ENCODE measurements around the gene ORC2. TPM values are rescaled to one million over a fixed set of nuclear protein-coding genes. Genes with fewer than 3 reads are reported as not detected.

Gene ORC2
- total RNA-seq, 1 experiment from 2014 or later = 17.7 TPM

GRCh38 chr2:200901459-200902072 is 61.9 kb downstream of the ORC2 start:
- Histone ChIP-seq H3K9me3 (ENCODE audit: low read length) (no peaks in the 10 kb centered on the region), H2AFZ (ENCODE audit: low read length) (no peak overlapping the region), H3K27me3 (ENCODE audit: low read length) (no peaks in the 10 kb centered on the region), H3K4me1 (ENCODE audit: insufficient read depth, low read length) (no peaks in the 10 kb centered on the region), H3K79me2 (ENCODE audit: low read length) (no peaks in the 10 kb centered on the region), H4K20me1 (ENCODE audit: low read length) (no peaks in the 10 kb centered on the region), H3K9me2 (replicated peaks; ENCODE audit: low read length) (no peaks in the 10 kb centered on the region), H3K27ac (ENCODE audit: low read length) (no peak overlapping the region), H3K9ac (ENCODE audit: low read length) (no peak overlapping the region), H3K4me3 (ENCODE audit: low read length) (no peak overlapping the region), H3F3A (ENCODE audit: low read length, unreplicated experiment) (peaks cover 10% of the 10 kb centered on the region), H3K36me3 (ENCODE audit: low read depth, low read length) (peaks cover 43% of the 10 kb centered on the region), H3K4me2 (ENCODE audit: low read length) (no peak overlapping the region)
- intact Hi-C loops (cut with micrococcal nuclease) = loop anchor here (1.0 kb wide), 4 partner anchors 168 to 332 kb away; no protein-coding TSS in a partner anchor
- ATAC-seq (peak; percentile 92), DNase-seq (peak; percentile 94)
- BruUV-seq (replicated peaks) = no TSS peak
- TF ChIP-seq EZH2phosphoT487 (IDR thresholded peaks at IDR 0.05; ENCODE audit: borderline replicate concordance, low read length) = no peak
- TF ChIP-seq CTCF (conservative IDR thresholded peaks at IDR 0.05; ENCODE audit: low read depth, low read length) = peak; percentile 86
- TF ChIP-seq EZH2 (IDR thresholded peaks at IDR 0.05; ENCODE audit: low read length, unreplicated experiment) = no peak
- ChIA-PET CTCF (interaction anchor here (0.6 to 1.0 kb wide), 6 partner anchors 18 to 276 kb away, joined by 4 to 6 read pairs (median 4); no protein-coding TSS in a partner anchor), POLR2A (ENCODE audit: unreplicated experiment) (interaction anchor here (0.5 kb wide), 1 partner anchor 43 kb away, joined by 3 read pairs; no protein-coding TSS in a partner anchor)

DNA sequence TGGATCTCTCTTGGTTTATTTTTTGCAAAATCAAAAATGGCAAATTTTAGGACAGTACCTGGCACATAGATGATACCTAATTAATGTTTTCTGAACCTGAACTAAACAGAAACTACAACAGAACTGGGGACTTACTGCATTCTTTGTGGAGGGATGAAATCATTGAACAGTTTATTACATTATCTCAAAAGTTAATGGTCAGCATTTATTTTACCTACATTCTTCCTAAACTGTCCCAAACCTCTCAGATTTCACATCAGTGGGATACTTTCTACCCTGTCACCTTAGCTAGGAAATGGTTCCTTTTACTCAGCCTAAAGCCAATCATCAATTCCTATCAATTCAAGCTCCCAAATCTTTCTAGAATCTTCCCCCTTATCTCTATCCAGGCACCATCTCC is 64.0 kb downstream of the ORC2 start:
- Histone ChIP-seq H3K79me2 (ENCODE audit: low read length) (no peaks in the 10 kb centered on the region), H3K9me3 (ENCODE audit: low read length) (no peaks in the 10 kb centered on the region), H3K9ac (ENCODE audit: low read length) (no peak overlapping the region), H3K36me3 (ENCODE audit: low read depth, low read length) (peaks cover 58% of the 10 kb centered on the region), H4K20me1 (ENCODE audit: low read length) (no peaks in the 10 kb centered on the region), H3K4me3 (ENCODE audit: low read length) (no peak overlapping the region), H3F3A (ENCODE audit: low read length, unreplicated experiment) (peaks cover 5% of the 10 kb centered on the region), H2AFZ (ENCODE audit: low read length) (no peak overlapping the region), H3K27me3 (ENCODE audit: low read length) (no peaks in the 10 kb centered on the region), H3K4me1 (ENCODE audit: insufficient read depth, low read length) (no peaks in the 10 kb centered on the region), H3K27ac (ENCODE audit: low read length) (no peak overlapping the region), H3K9me2 (replicated peaks; ENCODE audit: low read length) (no peaks in the 10 kb centered on the region), H3K4me2 (ENCODE audit: low read length) (no peak overlapping the region)
- DNase-seq (no peak), ATAC-seq (no peak)
- TF ChIP-seq EZH2 (IDR thresholded peaks at IDR 0.05; ENCODE audit: low read length, unreplicated experiment) (no peak), CTCF (conservative IDR thresholded peaks at IDR 0.05; ENCODE audit: low read depth, low read length) (no peak), EZH2phosphoT487 (IDR thresholded peaks at IDR 0.05; ENCODE audit: borderline replicate concordance, low read length) (no peak)
- no TSS peak for BruUV-seq (replicated peaks)
- POLR2A ChIA-PET (ENCODE audit: unreplicated experiment) = no interaction called here
- CTCF ChIA-PET = no interaction called here
- intact Hi-C loops (cut with micrococcal nuclease) = no loop called here
